Ovary (tissue), 3 donors: ENCODE data around the gene TRIM46.

Source experiments
- CTCF ChIP-seq, 3 donors: fragments of 450-650 bp in 2 of 3; fragments of 200-600 bp in 1 of 3; IDR thresholded peaks; one replicate each; pipeline versions ENCODE4 v1.5.1 to v1.8.0; 2016 to 2022; ENCODE audit warnings: antibody characterized with exemption in 3 of 3, mild to moderate bottlenecking in 1 of 3
- EP300 ChIP-seq: sonication (generic); formaldehyde crosslinking; IDR thresholded peaks from one replicate; pipeline ENCODE4 v1.6.1; 2017; ENCODE audit warnings: antibody characterized with exemption
- POLR2A ChIP-seq: fragments of 450-650 bp; IDR thresholded peaks from one replicate; pipeline ENCODE4 v1.6.1; 2017; ENCODE audit warnings: antibody characterized with exemption, mild to moderate bottlenecking, moderate library complexity
- donor health status: DM: no; HTN: no; CAD: no.

- no peak for TF ChIP-seq POLR2A
- no peak for TF ChIP-seq CTCF (IDR thresholded peaks at IDR 0.05)
- no peak for TF ChIP-seq EP300
These were observed 45.4 kb downstream of the TRIM46 start for GRCh38 chr1:155218854-155219591.
